Adrenal gland (tissue), 12 donors: ENCODE data around the gene CBFA2T3. TPM values are rescaled to one million over a fixed set of nuclear protein-coding genes. Genes with fewer than 3 reads are reported as not detected.

ENCODE experiments used
- DNase-seq, 7 donors: peaks; one replicate each; pipeline ENCODE4 v3.0.0-alpha.2; 2019 to 2020
- H3K27ac ChIP-seq, 5 donors: fragments of 200-600 bp; sonication (generic) in 4 of 5; 1 replicate in 3 of 5; 2 replicates in 2 of 5; pipeline versions ENCODE4 v1.5.1 to v1.8.0; 2016 to 2020; ENCODE audit warnings: mild to moderate bottlenecking in 1 of 5
- H3K27me3 ChIP-seq: fragments of 200-600 bp; 2 replicates; pipeline ENCODE4 v1.8.0; 2021
- H3K36me3 ChIP-seq, 2 donors: fragments of 200-600 bp; replicated peaks in 1 of 2; 1 replicate in 1 of 2; 2 replicates in 1 of 2; pipeline versions ENCODE4 v1.5.1 to v1.8.0; 2018 to 2022
- H3K4me1 ChIP-seq, 2 donors: fragments of 200-600 bp; replicated peaks in 1 of 2; 1 replicate in 1 of 2; 2 replicates in 1 of 2; pipeline versions ENCODE4 v1.5.1 to v1.8.0; 2018 to 2021
- H3K4me3 ChIP-seq, 4 donors: fragments of 200-600 bp; sonication (generic) in 3 of 4; one replicate each; pipeline ENCODE4 v1.5.1; 2016 to 2018
- H3K9me3 ChIP-seq, 3 donors: fragments of 200-600 bp; sonication (generic) in 1 of 3; replicated peaks in 1 of 3; 1 replicate in 2 of 3; 2 replicates in 1 of 3; pipeline versions ENCODE4 v1.5.1 to v1.8.0; 2016 to 2021
- CTCF ChIP-seq, 6 experiments: fragments of 450-650 bp in 4 of 6; fragments of 200-600 bp in 2 of 6; sonication (generic) in 1 of 6; IDR thresholded peaks; 1 replicate in 5 of 6; 2 replicates in 1 of 6; pipeline versions ENCODE4 v1.5.1 to v1.8.0; 2016 to 2021; ENCODE audit warnings: antibody characterized with exemption in 6 of 6, mild to moderate bottlenecking in 2 of 6, moderate library complexity in 1 of 6
- POLR2A ChIP-seq, 2 donors: fragments of 450-650 bp; IDR thresholded peaks; one replicate each; pipeline ENCODE4 v1.6.1; 2017; ENCODE audit warnings: antibody characterized with exemption in 2 of 2, mild to moderate bottlenecking in 2 of 2, moderate library complexity in 1 of 2
- WGBS, 4 donors: extraction: QIAGEN DNeasy Blood & Tissue Kit in 2 of 4; methylation state at CpG; one replicate each; pipeline versions ENCODE4 v1.1.5 to v1.1.7; 2013 to 2017; 5-methylcytosine and 5-hydroxymethylcytosine counted together
- intact Hi-C, 2 donors: fragments of 100-400 bp; cut with DNase I; formaldehyde crosslinking; loops; one replicate each; pipeline versions ENCODE4 v1.14.1 to v1.15.0; 2022 to 2023
- polyA plus RNA-seq, 3 donors: library from polyadenylated mRNA; stranded (reverse); fragments of 200-250 nt in 2 of 3; fragments of 350-450 nt in 1 of 3; fragmentation: Illumina TruSeq in 1 of 3; extraction: RNeasy Lipid Tissue Mini Kit (QIAGEN cat#74804) in 1 of 3; gene quantifications; one replicate each; pipeline ENCODE4 v1.2.3, GENCODE V29; 2013 to 2014
- total RNA-seq, 9 donors: library from RNA; depleted of rRNA in 4 of 9; stranded (reverse); fragments of >200 nt in 4 of 9; fragments of 120-200 nt in 1 of 9; fragmentation: NEBNext Ultra II Directional in 1 of 9; extraction: Animal tissue kit (Norgen Biotek cat#: 25700) in 1 of 9; gene quantifications; one replicate each; pipeline versions ENCODE4 v1.1.0 to v1.2.4, GENCODE V29; 2013 to 2023
- donor health status: healthy with polysubstance abuse.
- donor health status: Bipolar disorder and iron deficiency.
- donor health status: DM: yes; HTN: yes; CAD: no.
- donor health status: DM: no; HTN: no; CAD: no.
- donor health status: DM: no; HTN: no; CAD: no.
- donor health status: DM: yes; HTN: yes; CAD: no.

CBFA2T3 gene
- total and polyA plus RNA-seq, 12 donors: 0.30 to 16.9 (median 2.2) TPM

DNA sequence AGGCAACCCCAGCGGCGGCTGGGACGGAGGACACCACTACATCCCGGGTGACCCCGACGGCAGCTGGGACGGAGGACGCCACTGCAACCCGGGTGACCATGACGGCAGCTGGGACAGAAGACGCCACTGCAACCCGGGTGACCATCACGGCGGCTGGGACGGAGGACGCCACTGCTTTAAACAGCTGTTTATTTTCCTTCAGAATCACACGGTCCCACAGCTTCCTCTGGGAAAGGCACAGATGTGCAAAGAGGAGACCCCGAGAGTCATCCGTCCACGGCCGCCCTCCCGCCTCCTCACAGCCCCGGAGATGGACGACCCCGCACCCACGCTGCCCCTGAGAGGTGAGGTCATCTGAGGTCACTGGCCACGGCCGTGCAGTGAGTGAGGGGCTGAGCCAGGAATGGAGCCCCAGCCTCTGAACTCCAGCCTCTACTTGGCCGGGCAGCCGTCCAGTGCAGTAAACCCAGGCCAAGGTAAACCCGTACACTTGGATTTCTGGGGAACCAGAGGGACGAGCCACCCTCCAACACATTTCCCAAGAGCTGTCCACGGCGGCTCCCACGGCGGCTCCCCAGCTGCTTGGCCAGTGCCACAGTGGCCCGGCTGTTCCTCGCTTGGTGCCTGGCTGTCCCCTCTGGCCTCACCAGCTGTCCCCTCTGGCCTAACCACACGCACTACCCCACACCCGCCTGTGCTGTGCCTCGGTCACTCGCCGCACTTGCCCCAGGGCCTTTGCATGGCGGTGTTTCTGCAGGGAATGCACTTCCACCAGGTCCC, 67.4 kb downstream of the CBFA2T3 start:
- intact Hi-C loops: no loop called here
- no peaks in the 10 kb centered on the region for H3K27me3 ChIP-seq
- TF ChIP-seq POLR2A (IDR thresholded peaks at IDR 0.05) (no peak), CTCF (IDR thresholded peaks at IDR 0.05) (no peak)
- no peak overlapping the region for H3K27ac ChIP-seq
- H3K36me3 ChIP-seq: no peaks in the 10 kb centered on the region
- H3K4me1 ChIP-seq: peaks cover 5 to 7% of the 10 kb centered on the region in 2 donors
- no peak overlapping the region for H3K4me3 ChIP-seq
- DNase-seq: no peak
- 71 to 86% (median 79%) methylated on average over 22 to 44 of the region's 44 CpGs for WGBS, 4 donors
- no peaks in the 10 kb centered on the region for H3K9me3 ChIP-seq

DNA sequence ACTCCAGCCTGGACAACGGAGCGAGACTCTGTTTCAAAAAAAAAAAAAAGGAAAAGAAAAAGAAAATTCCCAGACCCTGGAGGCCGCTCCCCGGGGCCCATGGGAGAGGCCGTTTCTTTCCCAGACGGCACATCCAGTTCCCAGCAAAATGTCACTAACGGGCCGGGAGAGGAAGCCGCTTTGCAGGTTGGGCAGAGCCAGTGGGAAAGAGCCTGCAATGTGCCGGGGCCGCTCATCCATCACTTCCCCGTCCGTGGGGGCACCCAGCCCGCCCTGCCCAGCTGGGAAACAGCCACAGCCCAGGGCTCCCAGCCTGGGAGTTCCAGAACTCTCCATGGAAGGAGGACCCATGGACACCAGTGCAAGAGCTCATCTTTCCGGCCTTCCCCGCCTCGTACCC, 68.7 kb downstream of the CBFA2T3 start:
- Histone ChIP-seq H3K9me3 (no peaks in the 10 kb centered on the region), H3K4me1 (peaks cover 5 to 11% of the 10 kb centered on the region in 2 donors), H3K27ac (no peak overlapping the region), H3K27me3 (no peaks in the 10 kb centered on the region), H3K36me3 (no peaks in the 10 kb centered on the region), H3K4me3 (no peak overlapping the region)
- WGBS, 4 donors: 84 to 90% (median 89%) methylated on average over 17 of the region's 17 CpGs
- intact Hi-C loops: no loop called here
- no peak for DNase-seq
- no peak for TF ChIP-seq POLR2A (IDR thresholded peaks at IDR 0.05)
- TF ChIP-seq CTCF (IDR thresholded peaks at IDR 0.05): no peak

GRCh38 chr16:88907768-88908167, 69.2 kb downstream of the CBFA2T3 start:
- DNase-seq: no peak
- intact Hi-C loops: no loop called here
- peaks cover 5 to 11% of the 10 kb centered on the region in 2 donors for H3K4me1 ChIP-seq
- no peaks in the 10 kb centered on the region for H3K9me3 ChIP-seq
- H3K27me3 ChIP-seq: no peaks in the 10 kb centered on the region
- H3K36me3 ChIP-seq: no peaks in the 10 kb centered on the region
- no peak overlapping the region for H3K4me3 ChIP-seq
- no peak for TF ChIP-seq CTCF (IDR thresholded peaks at IDR 0.05)
- TF ChIP-seq POLR2A (IDR thresholded peaks at IDR 0.05): no peak
- WGBS, 4 donors: 50 to 88% (median 79%) methylated on average over 1 to 4 of the region's 4 CpGs
- no peak overlapping the region for H3K27ac ChIP-seq

DNA sequence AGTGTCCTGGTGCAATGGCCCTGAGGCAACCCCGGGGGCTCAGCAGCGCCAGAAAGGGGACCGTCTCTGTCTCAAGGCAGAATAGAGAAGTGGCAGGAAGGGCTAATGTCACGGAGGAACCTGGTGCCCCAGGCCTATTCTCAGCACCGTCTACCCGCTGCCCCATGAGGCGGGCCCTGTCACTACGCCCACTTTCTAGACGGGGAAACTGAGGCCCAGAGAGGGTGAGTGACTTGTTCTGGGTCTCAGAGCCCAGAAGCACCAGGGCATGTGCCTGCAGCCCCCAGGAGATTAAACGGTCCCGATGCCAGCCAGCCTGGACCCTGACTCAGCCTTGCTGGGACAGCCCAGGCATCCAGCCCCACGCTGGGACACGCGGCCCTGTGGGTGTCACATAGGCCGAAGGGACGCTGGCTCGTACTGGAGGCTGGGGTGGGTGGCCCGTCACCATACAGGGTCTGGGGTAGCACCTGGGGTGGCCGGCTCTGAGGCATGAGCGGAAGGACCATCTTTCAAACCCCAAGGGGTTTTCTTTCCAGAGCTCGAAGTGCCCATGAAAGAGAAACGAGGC, 70.4 kb downstream of the CBFA2T3 start:
- intact Hi-C loops: no loop called here

More for the DNA sequence above, 70.4 kb downstream of the CBFA2T3 start:
- peaks cover 5 to 11% of the 10 kb centered on the region in 2 donors for H3K4me1 ChIP-seq
- TF ChIP-seq POLR2A (IDR thresholded peaks at IDR 0.05) (no peak), CTCF (IDR thresholded peaks at IDR 0.05) (no peak)
- H3K27me3 ChIP-seq: no peaks in the 10 kb centered on the region
- no peaks in the 10 kb centered on the region for H3K9me3 ChIP-seq
- H3K27ac ChIP-seq: no peak overlapping the region
- H3K4me3 ChIP-seq: no peak overlapping the region
- 86 to 90% (median 87%) methylated on average over 7 to 22 of the region's 22 CpGs for WGBS, 4 donors
- no peak for DNase-seq
- no peaks in the 10 kb centered on the region for H3K36me3 ChIP-seq
